Heart right ventricle (tissue), 16 donors: ENCODE measurements around the gene ITGA8. TPM values are rescaled to one million over a fixed set of nuclear protein-coding genes. Genes with fewer than 3 reads are reported as not detected.
"Not testable (repeated sequence)": the region's sequence is repeated elsewhere in the genome, so short reads cannot be mapped to it uniquely, and the experiment has no call there.

Experiments used
- ATAC-seq, 8 donors: fragments of 200-7000 bp; cut with Tn5 transposase; one replicate each; pipeline ENCODE4 v1.9.1; 2020; ENCODE audit warnings: mild to moderate bottlenecking in 8 of 8, moderate library complexity in 8 of 8, moderate number of reproducible peaks in 1 of 8
- DNase-seq, 2 donors: peaks; one replicate each; pipeline ENCODE4 v3.0.0-alpha.2; 2020
- H3K27ac ChIP-seq, 10 donors: fragments of 200-600 bp; sonication (generic) in 2 of 10; one replicate each; pipeline versions ENCODE4 v1.5.0 to v1.8.0; 2020 to 2022; ENCODE audit warnings: mild to moderate bottlenecking in 3 of 10
- H3K27me3 ChIP-seq, 7 donors: fragments of 200-600 bp; one replicate each; pipeline ENCODE4 v1.8.0; 2021 to 2022; ENCODE audit warnings: mild to moderate bottlenecking in 2 of 7
- H3K36me3 ChIP-seq, 9 donors: fragments of 200-600 bp; sonication (generic) in 1 of 9; one replicate each; pipeline versions ENCODE4 v1.5.0 to v1.8.0; 2020 to 2022; ENCODE audit warnings: mild to moderate bottlenecking in 2 of 9
- H3K4me1 ChIP-seq, 9 donors: fragments of 200-600 bp; sonication (generic) in 1 of 9; one replicate each; pipeline versions ENCODE4 v1.5.0 to v1.8.0; 2020 to 2022; ENCODE audit warnings: mild to moderate bottlenecking in 4 of 9
- H3K4me3 ChIP-seq, 10 donors: fragments of 200-600 bp; sonication (generic) in 2 of 10; one replicate each; pipeline versions ENCODE4 v1.5.0 to v1.8.0; 2020 to 2022; ENCODE audit warnings: mild to moderate bottlenecking in 7 of 10, moderate library complexity in 2 of 10
- H3K9me3 ChIP-seq, 11 donors: fragments of 200-600 bp in 10 of 11; sonication (generic) in 2 of 11; one replicate each; pipeline versions ENCODE4 v1.5.0 to v1.8.0; 2013 to 2022; ENCODE audit warnings: mild to moderate bottlenecking in 2 of 11, control low read depth in 1 of 11, moderate library complexity in 1 of 11
- CTCF ChIP-seq, 9 donors: fragments of 200-600 bp; sonication (generic) in 2 of 9; IDR thresholded peaks; one replicate each; pipeline versions ENCODE4 v1.5.0 to v1.8.0; 2021 to 2022; ENCODE audit warnings: antibody characterized with exemption in 9 of 9, mild to moderate bottlenecking in 5 of 9, moderate library complexity in 1 of 9
- WGBS, 2 donors: extraction: QIAGEN DNeasy Blood & Tissue Kit; methylation state at CpG; one replicate each; pipeline ENCODE4 v1.1.7; 2013; ENCODE audit warnings: inconsistent platforms in 1 of 2; 5-methylcytosine and 5-hydroxymethylcytosine counted together
- intact Hi-C, 10 donors: fragments of 100-400 bp; cut with DNase I; formaldehyde crosslinking; loops; one replicate each; pipeline versions ENCODE4 v1.11.1 to v1.14.2; 2022
- polyA plus RNA-seq, 2 donors: library from polyadenylated mRNA; stranded (reverse); fragments of 200-250 nt; gene quantifications; one replicate each; pipeline ENCODE4 v1.2.3, GENCODE V29; 2013
- total RNA-seq, 10 donors: library from RNA; stranded (reverse); fragmentation: NEBNext Ultra II Directional in 3 of 10; extraction: Animal tissue kit (Norgen Biotek cat#: 25700) in 3 of 10; gene quantifications; one replicate each; pipeline versions ENCODE4 v1.2.1 to v1.2.4, GENCODE V29; 2021 to 2023
- donor health status: Arrhythmogenic right ventricular cardiomyopathy.
- donor health status: ischemic (EF 13 %, LVEDD 7.1; RV severe dilation, severe dysfunction).
- donor health status: healthy with polysubstance abuse.
- donor health status: DM: no; HTN: yes; CAD: no.
- donor health status: DM: no; HTN: no; CAD: no.
- donor health status: ischemic (EF 25% LVEDD 6.9; RV normal size, moderate dysfunction).
- donor health status: ischemic (EF 25% LVEDD 5.7; RV mildly dilated, moderate dysfunction).
- donor health status: healthy.
- donor health status: DM: yes; HTN: yes; CAD: no.
- donor health status: Ischemic cardiomyopathy.
- donor health status: ischemic (EF 35%, LVEDD 5.7; RV mildly dilated, moderate dysfunction).
- donor health status: nonischemic (EF 11% LVEDD 7.7; RV severe dilation, severe dysfunction).
- donor health status: DM: yes; HTN: yes; CAD: no.
- donor health status: PGD.
- donor health status: ischemic (EF 29% LVEDD 5.4; RV normal size, mild dysfunction).
- donor health status: nonischemic (EF 23%, LVEDD 6.1; RV moderate dilation, normal function).

ITGA8 gene
- total and polyA plus RNA-seq, 12 donors, result 0.62 to 4.2 (median 2.1) TPM

DNA sequence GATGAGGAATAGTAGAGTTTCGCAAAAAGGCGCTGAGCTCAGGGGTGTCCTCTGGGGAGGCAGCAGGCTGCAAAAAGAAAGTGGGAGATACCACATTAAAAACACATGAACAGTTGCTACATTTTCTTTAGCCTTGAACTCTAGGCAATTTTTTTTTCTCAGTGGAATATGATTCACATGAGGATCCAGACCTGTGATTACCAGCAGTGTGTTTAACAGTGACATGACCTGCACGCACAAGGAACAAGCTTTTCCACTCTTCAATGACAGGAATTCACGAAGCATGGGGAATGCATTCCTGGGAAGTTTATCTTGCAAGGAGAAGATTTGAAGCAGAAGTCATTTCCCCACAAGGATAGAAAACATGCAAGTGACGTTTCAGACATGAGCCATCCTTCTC is 161.6 kb downstream of the ITGA8 start:
- Histone ChIP-seq H3K27ac (no peak overlapping the region), H3K4me3 (no peak overlapping the region), H3K27me3 (peaks cover 0 to 6% (median 0%) of the 10 kb centered on the region in 7 donors), H3K4me1 (no peaks in the 10 kb centered on the region), H3K36me3 (peaks cover 0 to 20% (median 0%) of the 10 kb centered on the region in 9 donors), H3K9me3 (peaks cover 0 to 7% (median 0%) of the 10 kb centered on the region in 11 donors)
- DNase-seq (no peak), ATAC-seq (no peak)
- no peak for TF ChIP-seq CTCF (IDR thresholded peaks at IDR 0.05)
- 44 to 52% methylated on average over 5 of the region's 5 CpGs for WGBS, 2 donors
- intact Hi-C loops, result no loop called here

DNA sequence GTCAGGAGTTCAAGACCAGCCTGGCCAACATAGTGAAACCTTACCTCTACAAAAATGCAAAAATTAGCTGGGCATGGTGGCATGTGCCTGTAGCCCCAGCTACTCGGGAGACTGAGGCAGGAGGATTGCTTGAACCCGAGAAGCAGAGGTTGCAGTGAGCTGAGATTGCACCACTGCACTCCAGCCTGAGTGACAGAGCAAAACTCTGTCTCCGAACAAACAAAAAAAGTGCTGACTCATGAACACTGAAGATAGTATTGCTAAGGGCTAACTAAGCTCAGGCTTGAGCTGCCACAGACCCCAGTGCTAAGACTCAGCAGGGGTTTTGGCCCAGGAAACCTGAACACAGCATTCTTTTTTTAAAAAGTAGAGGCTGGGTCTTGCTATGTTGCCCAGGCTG is 162.6 kb downstream of the ITGA8 start:
- intact Hi-C loops, result not testable (repeated sequence)

GRCh38 chr10:15550950-15551349 is 168.8 kb downstream of the ITGA8 start:
- no peak overlapping the region for H3K4me3 ChIP-seq
- intact Hi-C loops, result no loop called here
- no peak for TF ChIP-seq CTCF (IDR thresholded peaks at IDR 0.05)
- H3K27me3 ChIP-seq, result no peaks in the 10 kb centered on the region
- WGBS, 2 donors, result 94 to 95% methylated on average over 3 of the region's 3 CpGs
- H3K4me1 ChIP-seq, result no peaks in the 10 kb centered on the region
- peaks cover 0 to 15% (median 0%) of the 10 kb centered on the region in 11 donors for H3K9me3 ChIP-seq
- no peak overlapping the region for H3K27ac ChIP-seq
- DNase-seq, result no peak
- peaks cover 0 to 10% (median 0%) of the 10 kb centered on the region in 9 donors for H3K36me3 ChIP-seq
- no peak for ATAC-seq

More for the DNA sequence above, 162.6 kb downstream of the ITGA8 start:
- WGBS, 2 donors, result 81% methylated on average over 3 of the region's 3 CpGs
- ATAC-seq, DNase-seq, H3K9me3 ChIP-seq, H3K4me3 ChIP-seq, H3K27ac ChIP-seq, H3K4me1 ChIP-seq, H3K27me3 ChIP-seq: not testable (repeated sequence)
- peaks cover 0 to 20% (median 0%) of the 10 kb centered on the region in 9 donors for H3K36me3 ChIP-seq

- Histone ChIP-seq H3K4me3 (no peak overlapping the region), H3K4me1 (no peaks in the 10 kb centered on the region), H3K36me3 (peaks cover 0 to 10% (median 0%) of the 10 kb centered on the region in 9 donors), H3K27me3 (no peaks in the 10 kb centered on the region), H3K9me3 (peaks cover 0 to 21% (median 0%) of the 10 kb centered on the region in 11 donors), H3K27ac (no peak overlapping the region)
- DNase-seq, result no peak
- intact Hi-C loops, result no loop called here
- WGBS, 2 donors, result 78 to 80% methylated on average over 8 of the region's 8 CpGs
- TF ChIP-seq CTCF (IDR thresholded peaks at IDR 0.05), result no peak
- ATAC-seq, result no peak
Measured at GRCh38 chr10:15548331-15548730, 171.4 kb downstream of the ITGA8 start.

GRCh38 chr10:15546606-15547005 is 173.1 kb downstream of the ITGA8 start:
- 86 to 89% methylated on average over 5 of the region's 5 CpGs for WGBS, 2 donors
- H3K27ac ChIP-seq, result no peak overlapping the region
- H3K27me3 ChIP-seq, result no peaks in the 10 kb centered on the region
- H3K4me1 ChIP-seq, result no peaks in the 10 kb centered on the region
- intact Hi-C loops, result no loop called here
- no peak overlapping the region for H3K4me3 ChIP-seq
- H3K36me3 ChIP-seq, result peaks cover 0 to 10% (median 0%) of the 10 kb centered on the region in 9 donors
- H3K9me3 ChIP-seq, result peaks cover 0 to 21% (median 0%) of the 10 kb centered on the region in 11 donors
- TF ChIP-seq CTCF (IDR thresholded peaks at IDR 0.05), result no peak
- ATAC-seq (no peak), DNase-seq (no peak)
